Measurements from ENCODE around the gene ABL1. TPM values are rescaled to one million over a fixed set of nuclear protein-coding genes. Genes with fewer than 3 reads are reported as not detected.

The ABL1 gene
- total and polyA plus RNA-seq, 4 donors = 23.3 to 60.0 (median 37.7) TPM

GRCh38 chr9:130930804-130931349 is 95.8 kb downstream of the ABL1 start:
- Histone ChIP-seq H3K27ac (ENCODE audit: low read depth in 1 of 2, low read length in 1 of 2) (no peak overlapping the region), H3K27me3 (ENCODE audit: control insufficient read depth in 3 of 3, insufficient read depth in 3 of 3, low read length in 2 of 3) (peaks cover 0 to 8% (median 0%) of the 10 kb centered on the region in 3 donors), H3K36me3 (ENCODE audit: control insufficient read depth in 4 of 4, insufficient read depth in 4 of 4, low read length in 4 of 4) (no peaks in the 10 kb centered on the region), H3K4me1 (ENCODE audit: control insufficient read depth in 5 of 5, insufficient read depth in 5 of 5, low read length in 5 of 5) (peaks cover 0 to 48% (median 2%) of the 10 kb centered on the region in 5 donors), H3K4me3 (no peak overlapping the region), H3K9ac (ENCODE audit: insufficient read depth in 1 of 2, low read length in 2 of 2) (no peak overlapping the region), H3K9me3 (ENCODE audit: control insufficient read depth in 4 of 4, insufficient read depth in 3 of 4, low read length in 3 of 4) (peaks cover 0 to 2% (median 0%) of the 10 kb centered on the region in 4 donors)
- TF ChIP-seq, protein P1, sequence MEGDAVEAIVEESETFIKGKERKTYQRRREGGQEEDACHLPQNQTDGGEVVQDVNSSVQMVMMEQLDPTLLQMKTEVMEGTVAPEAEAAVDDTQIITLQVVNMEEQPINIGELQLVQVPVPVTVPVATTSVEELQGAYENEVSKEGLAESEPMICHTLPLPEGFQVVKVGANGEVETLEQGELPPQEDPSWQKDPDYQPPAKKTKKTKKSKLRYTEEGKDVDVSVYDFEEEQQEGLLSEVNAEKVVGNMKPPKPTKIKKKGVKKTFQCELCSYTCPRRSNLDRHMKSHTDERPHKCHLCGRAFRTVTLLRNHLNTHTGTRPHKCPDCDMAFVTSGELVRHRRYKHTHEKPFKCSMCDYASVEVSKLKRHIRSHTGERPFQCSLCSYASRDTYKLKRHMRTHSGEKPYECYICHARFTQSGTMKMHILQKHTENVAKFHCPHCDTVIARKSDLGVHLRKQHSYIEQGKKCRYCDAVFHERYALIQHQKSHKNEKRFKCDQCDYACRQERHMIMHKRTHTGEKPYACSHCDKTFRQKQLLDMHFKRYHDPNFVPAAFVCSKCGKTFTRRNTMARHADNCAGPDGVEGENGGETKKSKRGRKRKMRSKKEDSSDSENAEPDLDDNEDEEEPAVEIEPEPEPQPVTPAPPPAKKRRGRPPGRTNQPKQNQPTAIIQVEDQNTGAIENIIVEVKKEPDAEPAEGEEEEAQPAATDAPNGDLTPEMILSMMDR (IDR thresholded peaks at IDR 0.05; ENCODE audit: control extremely low read depth, extremely low read depth) = no peak
- 87 to 91% methylated on average over 15 of the region's 15 CpGs for WGBS, 2 donors
- no peak for ATAC-seq (ENCODE audit: insufficient read depth, low FRiP score)
- no peak for DNase-seq

GRCh38 chr9:130931508-130932254 is 96.6 kb downstream of the ABL1 start:
- ATAC-seq (ENCODE audit: insufficient read depth, low FRiP score) = no peak
- H3K4me1 ChIP-seq (ENCODE audit: control insufficient read depth in 5 of 5, insufficient read depth in 5 of 5, low read length in 5 of 5) = peaks cover 0 to 55% (median 2%) of the 10 kb centered on the region in 5 donors
- H3K4me3 ChIP-seq = no peak overlapping the region
- H3K27ac ChIP-seq (ENCODE audit: low read depth in 1 of 2, low read length in 1 of 2) = no peak overlapping the region
- H3K27me3 ChIP-seq (ENCODE audit: control insufficient read depth in 3 of 3, insufficient read depth in 3 of 3, low read length in 2 of 3) = peaks cover 0 to 7% (median 0%) of the 10 kb centered on the region in 3 donors
- WGBS, 2 donors = 64 to 74% methylated on average over 20 of the region's 20 CpGs
- peak; percentile 54 to 67 (median 59) for DNase-seq
- no peak overlapping the region for H3K9ac ChIP-seq (ENCODE audit: insufficient read depth in 1 of 2, low read length in 2 of 2)
- TF ChIP-seq, protein P1 (IDR thresholded peaks at IDR 0.05; ENCODE audit: control extremely low read depth, extremely low read depth) = no peak
- no peaks in the 10 kb centered on the region for H3K36me3 ChIP-seq (ENCODE audit: control insufficient read depth in 4 of 4, insufficient read depth in 4 of 4, low read length in 4 of 4)
- H3K9me3 ChIP-seq (ENCODE audit: control insufficient read depth in 4 of 4, insufficient read depth in 3 of 4, low read length in 3 of 4) = no peaks in the 10 kb centered on the region

DNA sequence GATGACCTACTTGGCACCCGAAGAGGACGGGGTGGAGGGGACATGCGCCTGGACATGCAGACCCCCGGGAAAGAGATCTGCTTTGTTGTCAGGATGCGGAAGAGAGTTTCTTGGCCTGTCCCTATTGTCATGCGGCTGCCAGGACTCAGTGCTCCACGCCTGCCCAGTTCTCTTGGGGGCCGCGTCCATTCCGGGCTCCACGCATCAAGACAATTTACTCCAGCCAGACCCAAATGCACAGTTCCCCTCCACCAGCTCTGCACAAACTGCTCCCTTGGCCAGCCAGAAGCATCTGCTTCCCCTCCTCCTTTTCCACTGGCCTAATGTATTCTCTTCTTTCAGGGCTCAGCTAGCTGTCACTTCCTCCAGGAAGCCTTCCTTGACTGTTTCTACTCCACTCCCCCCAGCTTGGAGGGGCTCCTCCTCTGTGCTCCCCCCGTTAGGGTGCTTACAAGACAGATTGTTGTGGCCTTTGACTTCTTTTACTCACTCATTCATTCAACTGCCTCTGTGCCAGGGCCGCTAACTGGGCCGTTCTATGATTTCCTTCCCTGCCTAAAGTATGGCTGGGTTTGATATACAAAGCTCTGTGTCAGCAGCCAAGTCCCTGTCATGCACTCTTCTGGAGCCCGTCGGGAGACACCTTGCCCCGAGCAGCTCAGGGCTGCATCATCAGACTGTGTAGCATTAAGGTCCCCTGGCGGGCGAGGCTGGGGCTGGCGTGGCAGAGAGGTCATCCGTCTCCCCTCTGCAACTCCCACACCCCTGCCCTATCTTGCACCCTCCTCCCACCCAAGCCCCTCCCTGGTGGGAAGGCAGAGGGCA is 97.4 kb downstream of the ABL1 start:
- Histone ChIP-seq H3K27me3 (ENCODE audit: control insufficient read depth in 3 of 3, insufficient read depth in 3 of 3, low read length in 2 of 3) (peaks cover 2 to 15% (median 2%) of the 10 kb centered on the region in 3 donors), H3K9me3 (ENCODE audit: control insufficient read depth in 4 of 4, insufficient read depth in 3 of 4, low read length in 3 of 4) (no peaks in the 10 kb centered on the region), H3K27ac (ENCODE audit: low read depth in 1 of 2, low read length in 1 of 2) (peak overlapping the region in 1 of 2 donors; percentile 83), H3K4me3 (no peak overlapping the region), H3K9ac (ENCODE audit: insufficient read depth in 1 of 2, low read length in 2 of 2) (no peak overlapping the region), H3K36me3 (ENCODE audit: control insufficient read depth in 4 of 4, insufficient read depth in 4 of 4, low read length in 4 of 4) (no peaks in the 10 kb centered on the region), H3K4me1 (ENCODE audit: control insufficient read depth in 5 of 5, insufficient read depth in 5 of 5, low read length in 5 of 5) (peaks cover 0 to 58% (median 2%) of the 10 kb centered on the region in 5 donors)
- ATAC-seq (ENCODE audit: insufficient read depth, low FRiP score) = no peak
- TF ChIP-seq, protein P1 (IDR thresholded peaks at IDR 0.05; ENCODE audit: control extremely low read depth, extremely low read depth) = no peak
- DNase-seq = peak; percentile 94 to 96 (median 95)
- WGBS, 2 donors = 40 to 45% methylated on average over 21 of the region's 21 CpGs

Data from lung (tissue), 12 donors.